AG09319 (cell line): Measurements from ENCODE around the gene KIFBP.
A peak's percentile ranks its signal among the peaks of the same experiment; 100 is the strongest.

Experiments
- DNase-seq: peaks from one replicate; pipeline ENCODE4 v3.0.0-alpha.2; 2010; ENCODE audit warnings: low read depth; ENCODE audit errors: extremely low read depth
- CTCF ChIP-seq: IDR thresholded peaks from 2 replicates; pipeline ENCODE4 v1.5.1; 2011; ENCODE audit warnings: low read depth, mild to moderate bottlenecking, inconsistent platforms, low read length, moderate library complexity

Gene KIFBP

GRCh38 chr10:68982389-68982788, 6.2 kb upstream of the KIFBP start:
- no peak for DNase-seq
- TF ChIP-seq CTCF: no peak

DNA sequence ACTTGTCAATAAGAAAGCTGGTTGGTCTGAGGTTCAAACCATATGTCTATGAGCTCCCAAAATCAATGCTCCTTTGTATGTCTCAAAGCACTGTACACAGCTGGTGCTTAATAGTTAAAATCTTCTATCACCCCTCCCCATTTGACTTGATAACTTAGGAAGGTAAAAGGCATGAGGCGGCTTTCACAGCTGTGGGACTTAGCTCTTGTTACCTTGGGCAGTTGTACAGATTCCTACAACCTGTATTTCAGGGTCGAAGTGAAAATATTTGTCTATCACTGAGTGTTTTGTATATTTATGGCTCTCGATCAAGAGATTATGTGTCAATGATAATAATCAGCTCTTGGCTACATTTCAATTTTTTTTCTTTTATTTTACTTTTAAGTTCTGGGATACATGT, 992 bp upstream of the KIFBP start:
- no peak for DNase-seq
- TF ChIP-seq CTCF: no peak

GRCh38 chr10:68989317-68989990, 851 bp downstream of the KIFBP start:
- no peak for TF ChIP-seq CTCF
- no peak for DNase-seq

- no peak for TF ChIP-seq CTCF
- peak; percentile 82 for DNase-seq
Observed at GRCh38 chr10:68992636-68993440, 4.2 kb downstream of the KIFBP start.

DNA sequence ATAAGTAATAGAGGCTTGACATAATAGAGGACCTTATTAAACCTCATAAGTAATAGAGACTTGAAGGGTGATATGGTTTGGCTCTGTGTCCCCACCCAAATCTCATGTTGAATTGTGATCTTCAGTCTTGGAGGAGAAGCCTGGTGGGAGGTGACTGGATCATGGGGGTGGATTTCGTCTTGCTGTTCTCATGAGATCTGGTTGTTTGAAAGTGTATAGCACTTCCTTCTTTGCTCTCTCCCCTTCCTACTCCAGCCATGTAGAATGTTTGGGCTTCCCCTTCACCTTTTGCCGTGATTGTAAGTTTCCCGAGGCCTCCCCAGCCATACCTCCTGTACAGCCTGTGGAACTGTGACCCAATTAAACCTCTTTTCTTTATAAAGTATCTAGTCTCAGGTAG, 8.6 kb downstream of the KIFBP start:
- no peak for TF ChIP-seq CTCF
- no peak for DNase-seq

- TF ChIP-seq CTCF: peak; percentile 54
Observed at GRCh38 chr10:69004821-69005220, 16.2 kb downstream of the KIFBP start.

More at GRCh38 chr10:69004821-69005220, 16.2 kb downstream of the KIFBP start:
- peak; percentile 47 for DNase-seq
